H1 (cell line): ENCODE results near the gene ORMDL3. TPM values are rescaled to one million over a fixed set of nuclear protein-coding genes. Genes with fewer than 3 reads are reported as not detected.

Experiments used
- CTCF ChIA-PET: fragments of 300-600 bp; sonication (Branson Sonifier 250); formaldehyde crosslinking; loops from one replicate; lab custom pipeline; 2021; ENCODE audit not compliant: partially characterized antibody; lab: Charles Lee
- POLR2A ChIA-PET: fragments of 300-600 bp; sonication (Branson Sonifier 250); formaldehyde crosslinking; loops from one replicate; lab custom pipeline; 2021; ENCODE audit warnings: inconsistent platforms; ENCODE audit not compliant: partially characterized antibody; lab: Charles Lee
- DNase-seq, 2 experiments: peaks; one replicate each; pipeline versions ENCODE4 v3.0.0 to v3.0.0-alpha.2; 2010 to 2022; ENCODE audit warnings: low spot score in 2 of 2, low read depth in 1 of 2, mixed read lengths in 1 of 2
- FAIRE-seq: peaks from 2 replicates; lab custom pipeline; 2011; peaks lifted over from hg19 to GRCh38; lab: Jason Lieb, UNC
- H2AFZ ChIP-seq: 2 replicates; pipeline ENCODE4 v1.8.1; 2012; ENCODE audit warnings: low read length, inconsistent platforms
- H2AK5ac ChIP-seq: 2 replicates; pipeline ENCODE4 v1.6.1; 2013; ENCODE audit warnings: low read depth, low read length
- H2BK120ac ChIP-seq: replicated peaks from 2 replicates; pipeline ENCODE3; 2013; ENCODE audit warnings: low read depth, low read length, inconsistent platforms
- H2BK12ac ChIP-seq: 2 replicates; pipeline ENCODE4 v1.6.1; 2013; ENCODE audit warnings: low read depth, low read length
- H2BK15ac ChIP-seq: 2 replicates; pipeline ENCODE4 v1.6.1; 2013; ENCODE audit warnings: low read length
- H2BK20ac ChIP-seq: 2 replicates; pipeline ENCODE4 v1.6.1; 2013; ENCODE audit warnings: low read length
- H2BK5ac ChIP-seq: 2 replicates; pipeline ENCODE4 v1.6.1; 2013; ENCODE audit warnings: low read depth, low read length
- H3K14ac ChIP-seq: 2 replicates; pipeline ENCODE4 v1.6.1; 2013; ENCODE audit warnings: inconsistent platforms; ENCODE audit not compliant: insufficient read length
- H3K18ac ChIP-seq: 2 replicates; pipeline ENCODE4 v1.6.1; 2013; ENCODE audit warnings: low read length; ENCODE audit errors: extremely low read depth
- H3K23ac ChIP-seq: 2 replicates; pipeline ENCODE4 v1.6.1; 2013; ENCODE audit warnings: inconsistent platforms; ENCODE audit not compliant: insufficient read length
- H3K23me2 ChIP-seq: 2 replicates; pipeline ENCODE4 v1.6.1; 2013; ENCODE audit warnings: low read depth, low read length
- H3K27ac ChIP-seq: 2 replicates; pipeline ENCODE4 v1.6.1; 2011; ENCODE audit warnings: low read depth, low read length, inconsistent platforms
- H3K27me3 ChIP-seq, 4 experiments: replicated peaks in 1 of 4; 1 replicate in 1 of 4; 2 replicates in 3 of 4; pipeline versions ENCODE4 v1.6.1 to v1.8.1; 2011 to 2013; ENCODE audit warnings: low read length in 3 of 4, mild to moderate bottlenecking in 3 of 4, inconsistent platforms in 2 of 4, mixed read lengths in 2 of 4, moderate library complexity in 1 of 4; ENCODE audit not compliant: control insufficient read depth in 3 of 4, insufficient read depth in 3 of 4; ENCODE audit errors: extremely low read depth in 1 of 4
- H3K36me3 ChIP-seq, 4 experiments: 2 replicates each; pipeline versions ENCODE4 v1.6.1 to v1.8.1; 2011 to 2013; ENCODE audit warnings: mild to moderate bottlenecking in 4 of 4, low read length in 3 of 4, moderate library complexity in 2 of 4, control low read depth in 1 of 4, inconsistent platforms in 1 of 4; ENCODE audit not compliant: insufficient read depth in 4 of 4, control insufficient read depth in 2 of 4
- H3K4ac ChIP-seq: replicated peaks from 2 replicates; pipeline ENCODE3; 2013; ENCODE audit warnings: low read length, low read depth, mixed read lengths, inconsistent platforms; ENCODE audit not compliant: insufficient read length
- H3K4me1 ChIP-seq, 4 experiments: replicated peaks in 1 of 4; 1 replicate in 1 of 4; 2 replicates in 3 of 4; pipeline versions ENCODE4 v1.6.1 to v1.8.1; 2011 to 2013; ENCODE audit warnings: low read length in 3 of 4, inconsistent platforms in 2 of 4, mixed read lengths in 1 of 4; ENCODE audit not compliant: insufficient read depth in 4 of 4, control insufficient read depth in 3 of 4
- H3K4me2 ChIP-seq, 2 experiments: 2 replicates each; pipeline versions ENCODE4 v1.6.1 to v1.8.1; 2011 to 2013; ENCODE audit warnings: low read depth in 2 of 2, low read length in 2 of 2, control low read depth in 1 of 2, inconsistent platforms in 1 of 2, mild to moderate bottlenecking in 1 of 2; ENCODE audit not compliant: insufficient read depth in 1 of 2
- H3K4me3 ChIP-seq, 4 experiments: fragments of 200-600, 300-600 bp in 1 of 4; sonication (generic), shearing (Covaris generic), sonication (Bioruptor Twin) in 1 of 4; 2 replicates each; pipeline versions ENCODE4 v1.5.1 to v1.8.1; 2011 to 2016; ENCODE audit warnings: low read length in 4 of 4, low read depth in 3 of 4, control low read depth in 2 of 4, inconsistent platforms in 2 of 4, mild to moderate bottlenecking in 2 of 4, mixed read lengths in 1 of 4, moderate library complexity in 1 of 4; ENCODE audit not compliant: insufficient read depth in 2 of 4; ENCODE audit errors: extremely low read depth in 1 of 4
- H3K56ac ChIP-seq: replicated peaks from 2 replicates; pipeline ENCODE3; 2013; ENCODE audit warnings: low read depth, mild to moderate bottlenecking, mixed read lengths, low read length, inconsistent platforms; ENCODE audit not compliant: insufficient read length
- H3K79me1 ChIP-seq: 2 replicates; pipeline ENCODE4 v1.6.1; 2013; ENCODE audit warnings: low read depth, low read length, control low read depth
- H3K79me2 ChIP-seq, 2 experiments: 2 replicates each; pipeline versions ENCODE4 v1.6.1 to v1.8.1; 2012 to 2013; ENCODE audit warnings: low read length in 2 of 2, mild to moderate bottlenecking in 2 of 2, inconsistent platforms in 1 of 2; ENCODE audit not compliant: insufficient read depth in 2 of 2, control insufficient read depth in 1 of 2
- H3K9ac ChIP-seq, 4 experiments: replicated peaks in 1 of 4; 1 replicate in 1 of 4; 2 replicates in 3 of 4; pipeline versions ENCODE4 v1.6.1 to v1.8.1; 2011 to 2013; ENCODE audit warnings: low read depth in 3 of 4, low read length in 3 of 4, control low read depth in 2 of 4, mild to moderate bottlenecking in 2 of 4, moderate library complexity in 2 of 4, inconsistent platforms in 1 of 4; ENCODE audit errors: extremely low read depth in 1 of 4
- H3K9me3 ChIP-seq, 2 experiments: 2 replicates each; pipeline versions ENCODE4 v1.6.1 to v1.8.1; 2012 to 2013; ENCODE audit warnings: mild to moderate bottlenecking in 2 of 2, moderate library complexity in 2 of 2, control low read depth in 1 of 2, inconsistent platforms in 1 of 2, low read depth in 1 of 2, low read length in 1 of 2, mixed read lengths in 1 of 2; ENCODE audit not compliant: insufficient read depth in 2 of 2
- H4K20me1 ChIP-seq, 2 experiments: replicated peaks in 1 of 2; 2 replicates each; pipeline versions ENCODE3 to v1.8.1; 2011 to 2013; ENCODE audit warnings: inconsistent platforms in 2 of 2, low read length in 2 of 2, mild to moderate bottlenecking in 1 of 2; ENCODE audit not compliant: insufficient read depth in 2 of 2, control insufficient read depth in 1 of 2
- H4K5ac ChIP-seq: 2 replicates; pipeline ENCODE4 v1.6.1; 2013; ENCODE audit warnings: low read length, low read depth, mixed read lengths, inconsistent platforms; ENCODE audit not compliant: insufficient read length
- H4K8ac ChIP-seq: 2 replicates; pipeline ENCODE4 v1.8.0; 2013; ENCODE audit warnings: mild to moderate bottlenecking, moderate library complexity, low read length, inconsistent platforms; ENCODE audit not compliant: insufficient read depth; ENCODE audit errors: extremely low read depth
- H4K91ac ChIP-seq: replicated peaks from 2 replicates; pipeline ENCODE3; 2013; ENCODE audit warnings: low read length, mixed read lengths, inconsistent platforms; ENCODE audit not compliant: insufficient read length
- EP300 ChIP-seq, 2 experiments: IDR thresholded peaks; 1 replicate in 1 of 2; 2 replicates in 1 of 2; pipeline ENCODE4 v1.6.1; 2011 to 2012; ENCODE audit warnings: low read depth in 2 of 2, low read length in 2 of 2, mild to moderate bottlenecking in 2 of 2, borderline replicate concordance in 1 of 2, inconsistent platforms in 1 of 2, moderate library complexity in 1 of 2
- GABPA ChIP-seq: IDR thresholded peaks from 2 replicates; pipeline ENCODE4 v1.6.1; 2011; ENCODE audit warnings: mild to moderate bottlenecking, low read length, moderate library complexity, borderline replicate concordance; ENCODE audit not compliant: insufficient read depth
- KDM5A ChIP-seq: fragments of 200-600 bp; IDR thresholded peaks from 2 replicates; pipeline ENCODE4 v1.7.1; 2012; ENCODE audit warnings: mild to moderate bottlenecking, low read length, inconsistent platforms, mixed read lengths
- POLR2A ChIP-seq, 2 experiments: IDR thresholded peaks; 1 replicate in 1 of 2; 2 replicates in 1 of 2; pipeline ENCODE4 v1.6.1; 2011; ENCODE audit warnings: low read depth in 2 of 2, low read length in 2 of 2, mild to moderate bottlenecking in 2 of 2; ENCODE audit errors: control extremely low read depth in 1 of 2
- WGBS, 2 experiments: shearing (Covaris generic) in 1 of 2; methylation state at CpG; one replicate each; pipeline versions ENCODE4 v1.1.6 to v1.1.7; 2013 to 2015; ENCODE audit warnings: low lambda C conversion rate in 2 of 2, mixed read lengths in 2 of 2, inconsistent platforms in 1 of 2, low coverage in 1 of 2, missing lambda C conversion rate in 1 of 2; ENCODE audit not compliant: insufficient replicate concordance in 2 of 2, insufficient coverage in 1 of 2, insufficient read length in 1 of 2; ENCODE audit errors: extremely low coverage in 1 of 2, missing lambda C conversion rate in 1 of 2; 5-methylcytosine and 5-hydroxymethylcytosine counted together
- polyA plus RNA-seq, 7 experiments: library from polyadenylated mRNA; depleted of rRNA in 3 of 7; stranded (reverse) in 5 of 7; unstranded in 2 of 7; fragments of >200 nt in 5 of 7; fragments of 200-250 nt in 2 of 7; gene quantifications; 1 replicate in 5 of 7; 2 replicates in 1 of 7; 4 replicates in 1 of 7; pipeline versions ENCODE4 v1.2.1 to v1.2.3, GENCODE V29; 2011 to 2013; ENCODE audit warnings: missing spikeins in 2 of 7, mixed read lengths in 2 of 7
- total RNA-seq: library from RNA; stranded (reverse); fragmentation: NEBNext Ultra II Directional; extraction: Animal tissue kit (Norgen Biotek cat#: 25700); gene quantifications from 2 replicates; pipeline ENCODE4 v1.2.1, GENCODE V29; 2021

Gene ORMDL3
- total and polyA plus RNA-seq, 2 of the 8 experiments (the other 6 are each of a cell fraction or from before 2014, with no cell fraction given): 50.4 to 108 TPM

DNA sequence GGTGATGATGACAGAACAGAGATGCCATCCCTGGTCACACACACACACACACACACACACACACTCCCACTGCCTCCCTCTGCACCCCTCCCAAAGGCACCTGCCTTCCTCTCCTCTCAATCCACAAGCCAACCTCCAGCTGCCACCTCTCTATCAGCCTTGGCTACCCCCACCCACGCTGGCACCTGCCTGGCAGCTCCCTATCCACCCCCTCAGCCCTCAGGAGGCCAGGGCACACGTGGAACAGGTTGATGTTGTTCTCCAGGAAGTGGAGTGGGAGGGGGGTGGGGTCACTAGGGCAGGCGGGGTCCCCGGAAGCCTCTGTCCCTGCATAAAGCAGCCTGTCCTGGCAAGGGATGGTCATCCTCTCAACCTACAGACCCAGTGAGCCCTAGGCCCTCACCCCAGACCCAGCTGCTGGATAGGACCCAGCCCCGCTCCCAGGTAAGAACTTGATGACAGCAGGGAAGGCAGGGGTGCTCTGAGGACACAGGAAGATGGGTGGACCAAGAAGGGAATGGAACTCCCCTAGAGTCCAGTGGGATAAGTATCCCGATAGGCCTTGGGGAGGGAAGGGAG is 35.3 kb upstream of the ORMDL3 start, which contains the start of gene GSDMA:
Gene GSDMA, plus strand, starts transcription at position 363 of the 579 bp plus-strand sequence. CDS start 2,684 bp downstream, outside the sequence.
- Histone ChIP-seq H3K4me1 (peaks cover 0 to 3% (median 1%) of the 10 kb centered on the region in 4 experiments; a peak in 2 of 7 replicates), H3K9ac (no peak within 1 kb of the TSS), H3K18ac (no peak within 1 kb of the TSS), H3K23ac (no peak within 1 kb of the TSS), H2BK12ac (no peak within 1 kb of the TSS), H3K4me2 (no peak within 1 kb of the TSS), H3K36me3 (no peaks in the 10 kb centered on the region), H4K20me1 (no peaks in the 10 kb centered on the region), H3K9me3 (no peaks in the 10 kb centered on the region), H2BK20ac (no peak within 1 kb of the TSS), H3K4me3 (no peak within 1 kb of the TSS), H3K4ac (no peak within 1 kb of the TSS), H3K56ac (no peak within 1 kb of the TSS), H3K23me2 (peaks cover 2% of the 10 kb centered on the region; the same call in 1 of the 2 replicates), H3K27me3 (no peaks in the 10 kb centered on the region; a peak in 1 of 7 replicates), H2BK120ac (no peak within 1 kb of the TSS), H2AFZ (no peak within 1 kb of the TSS), H2AK5ac (no peak within 1 kb of the TSS), H3K79me2 (no peaks in the 10 kb centered on the region), H3K14ac (no peak within 1 kb of the TSS), H4K5ac (no peak within 1 kb of the TSS), H2BK5ac (no peak within 1 kb of the TSS), H4K8ac (peak within 1 kb of the TSS; percentile 12; the same call in 1 of the 2 replicates), H3K27ac (no peak within 1 kb of the TSS), H4K91ac (no peak within 1 kb of the TSS), H2BK15ac (no peak within 1 kb of the TSS), H3K79me1 (no peaks in the 10 kb centered on the region)
- no peak for FAIRE-seq
- no peak for TF ChIP-seq POLR2A (IDR thresholded peaks at IDR 0.05; ENCODE audit: control extremely low read depth in 1 of 2, low read depth in 2 of 2, low read length in 2 of 2)
- TF ChIP-seq KDM5A: no peak
- no peak for TF ChIP-seq EP300 (IDR thresholded peaks at IDR 0.05; ENCODE audit: borderline replicate concordance in 1 of 2, low read depth in 2 of 2, low read length in 2 of 2)
- no peak for TF ChIP-seq GABPA
- POLR2A ChIA-PET: interaction anchor here (0.6 to 1.8 kb wide), 4 partner anchors 8 to 36 kb away, joined by 3 to 7 read pairs (median 4); partner anchors contain the start of genes ORMDL3 and PSMD3
- WGBS, 2 experiments: 82% methylated on average over 4 of the region's 6 CpGs; no CpG with 5 or more reads in 1 of the 2 experiments
- DNase-seq: no peak
- CTCF ChIA-PET: interaction anchor here (0.7 to 9.2 kb wide), 3 partner anchors 8 to 46 kb away, joined by 3 to 96 read pairs (median 3); no protein-coding TSS in a partner anchor
